HG03354 (cell line): Measurements from ENCODE around the gene MEGF11.
A peak's percentile ranks its signal among the peaks of the same experiment; 100 is the strongest.
"Not testable (repeated sequence)": the region's sequence is repeated elsewhere in the genome, so short reads cannot be mapped to it uniquely, and the experiment has no call there.

Source experiments
- ATAC-seq: cut with Tn5 transposase; IDR thresholded peaks from one replicate; pipeline ENCODE4 v1.9.1; 2021; ENCODE audit warnings: mild to moderate bottlenecking; ENCODE audit not compliant: unreplicated experiment, poor library complexity, severe bottlenecking

Gene MEGF11

DNA sequence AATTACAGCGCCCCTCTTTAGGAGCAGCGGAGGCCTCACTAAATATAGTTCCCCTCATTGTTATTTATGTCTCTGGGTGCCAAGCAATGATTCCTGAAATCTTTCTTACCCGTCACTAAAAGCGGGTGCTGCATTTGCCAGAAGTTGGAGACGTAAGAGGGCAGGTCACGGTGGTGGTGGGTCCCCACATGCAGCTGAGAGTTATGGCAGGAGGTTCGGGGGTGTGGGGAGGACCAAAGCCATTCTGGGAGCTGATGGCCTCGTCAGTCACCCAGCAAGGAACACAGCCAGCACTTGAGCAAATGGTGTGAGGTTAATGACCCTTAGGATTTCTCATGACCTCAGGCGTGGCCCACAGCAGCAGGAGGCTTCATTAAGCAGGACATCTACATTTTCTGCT is 255.1 kb downstream of the MEGF11 start:
- ATAC-seq = no peak

DNA sequence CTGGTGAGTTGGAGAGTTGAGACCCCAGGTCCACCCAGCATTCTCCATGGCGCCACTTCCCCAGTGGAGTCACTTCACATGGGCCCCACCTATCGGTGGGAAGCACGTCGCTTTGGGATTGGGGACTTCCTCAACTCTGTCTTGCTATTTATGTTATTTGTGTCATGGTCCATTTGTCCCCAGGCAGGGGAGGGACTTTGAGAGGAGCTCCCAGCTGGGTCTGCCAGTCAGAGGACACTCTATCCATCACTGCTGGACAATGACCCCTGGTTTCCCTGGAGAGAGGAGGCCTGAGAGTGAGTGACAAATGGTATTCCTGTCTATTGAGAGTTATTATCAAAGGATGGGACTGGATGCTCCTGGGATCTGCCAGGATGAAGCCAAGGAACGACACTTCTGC is 256.6 kb downstream of the MEGF11 start:
- ATAC-seq = no peak

GRCh38 chr15:65994832-65995231 is 258.7 kb downstream of the MEGF11 start:
- ATAC-seq = no peak

DNA sequence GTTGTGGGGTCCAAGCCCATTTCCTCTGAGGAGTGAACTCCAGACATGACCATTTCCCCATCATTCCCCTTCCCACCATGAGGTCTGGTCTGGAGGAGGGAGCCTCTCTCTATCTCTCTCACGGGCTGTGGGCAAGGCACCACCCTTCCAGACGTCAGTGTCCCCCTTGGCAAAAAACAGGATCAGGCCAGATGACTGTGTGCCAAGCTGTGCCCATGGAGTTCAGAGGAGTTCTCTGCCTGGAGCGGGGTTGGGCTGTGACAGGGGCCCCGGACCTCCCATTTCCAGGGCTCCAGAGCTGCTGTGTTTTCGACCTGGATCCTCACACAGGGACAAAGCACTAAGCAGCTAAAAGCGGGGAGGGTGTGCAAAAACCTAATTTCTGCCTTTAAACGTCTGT is 259.8 kb downstream of the MEGF11 start:
- ATAC-seq = no peak

GRCh38 chr15:65993236-65993635 is 260.3 kb downstream of the MEGF11 start:
- no peak for ATAC-seq

- ATAC-seq = no peak
Observed at GRCh38 chr15:65991721-65992483, 261.6 kb downstream of the MEGF11 start.

DNA sequence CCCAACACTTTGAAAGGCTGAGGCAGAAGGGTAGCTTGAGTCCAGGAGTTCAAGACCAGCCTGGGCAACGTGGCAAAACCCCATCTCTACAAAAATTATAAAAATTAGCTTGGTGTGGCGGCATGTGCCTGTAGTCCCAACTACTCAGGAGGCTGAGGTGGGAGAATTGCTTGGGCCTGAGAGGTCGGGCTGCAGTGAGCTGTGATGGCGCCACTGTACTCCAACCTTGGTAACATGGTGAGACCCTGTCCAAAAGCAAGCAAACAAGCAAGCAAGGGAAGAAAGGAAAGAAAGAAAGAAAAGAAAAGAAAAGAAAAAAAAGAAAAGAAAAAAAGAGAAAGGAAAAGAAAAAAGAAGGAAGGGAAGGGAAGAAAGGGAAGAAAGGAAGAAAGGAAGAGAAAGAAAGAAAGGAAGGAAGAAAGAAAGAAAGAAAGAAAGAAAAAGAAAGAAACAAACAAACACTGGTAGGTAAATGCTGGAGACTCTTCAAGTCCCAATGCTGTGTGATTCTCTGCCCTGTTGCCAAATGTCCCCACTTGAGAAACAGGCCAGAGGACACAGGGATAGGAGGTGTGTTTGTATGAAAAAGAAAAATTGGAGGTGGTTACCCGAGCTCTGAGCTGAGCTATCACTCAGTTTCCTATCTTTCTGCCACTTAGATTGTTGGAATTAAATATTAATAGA is 263.1 kb downstream of the MEGF11 start:
- no peak for ATAC-seq

- no peak for ATAC-seq
Observed at GRCh38 chr15:65987100-65987499, 266.4 kb downstream of the MEGF11 start.

- ATAC-seq = no peak
Observed at GRCh38 chr15:65986416-65986815, 267.1 kb downstream of the MEGF11 start.

GRCh38 chr15:65985387-65985786 is 268.2 kb downstream of the MEGF11 start:
- no peak for ATAC-seq

GRCh38 chr15:65982627-65983322 is 270.8 kb downstream of the MEGF11 start:
- no peak for ATAC-seq

DNA sequence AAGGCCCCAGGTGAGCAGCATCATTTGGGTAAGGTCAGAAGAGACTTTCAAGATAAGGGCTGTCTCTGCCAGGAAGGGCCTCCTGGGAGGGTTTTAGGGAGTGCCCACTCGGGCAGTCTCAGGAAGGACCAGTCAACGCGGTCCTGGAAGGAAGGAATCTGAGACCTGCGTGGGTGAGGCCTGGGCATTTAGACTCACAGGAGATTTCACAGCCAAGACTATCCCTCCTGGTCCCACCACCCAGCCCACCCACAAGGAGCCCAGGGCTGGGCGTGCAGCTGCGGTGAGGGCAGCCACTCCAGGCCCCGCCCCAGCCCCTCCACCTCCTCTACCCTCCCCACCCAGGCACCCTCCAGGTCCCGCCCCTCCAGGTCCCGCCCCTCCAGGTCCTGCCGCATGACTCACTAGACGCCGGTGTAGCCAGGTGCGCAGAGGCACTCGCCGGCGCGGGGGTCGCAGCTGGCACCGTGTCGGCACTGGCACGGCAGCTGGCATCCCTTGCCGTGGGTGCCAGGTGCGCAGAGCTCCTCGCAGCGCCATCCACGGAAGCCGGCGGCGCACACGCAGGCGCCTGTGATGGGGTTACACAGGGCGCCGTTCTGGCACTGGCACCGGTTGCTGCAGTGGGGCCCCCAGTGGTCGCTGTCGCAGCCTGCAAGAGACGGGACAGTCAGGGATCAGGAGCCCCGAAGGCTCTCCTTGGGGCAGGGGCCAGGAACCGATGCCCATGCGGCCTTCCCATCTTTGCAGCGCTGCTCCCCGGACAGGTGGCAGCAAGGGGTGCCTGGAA is 271.5 kb downstream of the MEGF11 start:
- ATAC-seq = peak; percentile 86

DNA sequence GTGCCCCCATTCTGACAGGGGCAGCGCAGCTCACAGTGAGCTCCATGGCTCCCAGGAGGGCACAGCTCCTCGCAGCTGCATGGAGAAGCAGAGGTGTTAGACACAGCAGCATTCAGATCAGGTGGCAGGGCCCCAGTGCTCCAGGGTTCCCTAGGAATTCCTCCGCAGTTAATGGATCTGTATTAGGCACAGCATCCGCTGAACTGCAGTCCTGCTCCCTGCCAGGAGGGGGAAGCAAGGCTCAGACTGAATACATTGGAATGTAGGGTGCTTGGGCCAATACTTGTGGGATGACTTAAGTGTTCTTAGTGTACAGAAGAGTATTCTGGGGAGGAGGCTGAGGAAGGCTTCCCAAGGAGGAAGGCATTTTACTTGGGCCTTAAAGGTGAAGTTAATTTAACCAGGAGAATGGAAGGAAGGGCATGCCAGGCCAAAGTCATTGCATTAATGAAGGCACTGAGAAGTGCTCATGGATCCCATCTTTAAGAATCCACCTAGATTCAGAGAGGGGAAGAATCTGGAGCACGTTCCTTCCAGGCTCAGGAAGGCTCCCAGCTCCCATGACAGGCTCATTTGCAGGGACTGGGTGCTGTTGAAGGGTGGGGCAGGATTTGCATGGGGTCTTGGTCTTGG is 272.6 kb downstream of the MEGF11 start:
- ATAC-seq = no peak

DNA sequence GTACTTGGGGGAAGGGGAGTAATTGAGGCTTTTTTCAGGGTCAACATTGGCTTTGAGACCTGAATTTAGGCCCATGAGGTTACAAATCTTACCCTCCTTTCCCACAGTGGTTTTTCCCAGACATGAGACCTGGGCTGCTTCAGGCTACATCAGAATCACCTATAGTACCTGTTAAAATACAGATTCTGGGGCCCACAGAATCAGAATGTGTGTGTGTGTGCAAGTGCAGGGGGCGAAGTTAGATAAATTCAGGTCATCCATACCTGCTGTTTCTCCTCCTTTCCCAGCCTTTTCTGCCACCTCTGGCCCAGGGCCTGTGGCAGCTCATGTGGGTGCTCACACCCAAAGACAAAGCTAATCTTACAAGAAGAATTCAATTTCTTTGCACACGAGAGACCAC is 273.7 kb downstream of the MEGF11 start:
- ATAC-seq = no peak

GRCh38 chr15:65979316-65979715 is 274.2 kb downstream of the MEGF11 start:
- ATAC-seq = no peak

DNA sequence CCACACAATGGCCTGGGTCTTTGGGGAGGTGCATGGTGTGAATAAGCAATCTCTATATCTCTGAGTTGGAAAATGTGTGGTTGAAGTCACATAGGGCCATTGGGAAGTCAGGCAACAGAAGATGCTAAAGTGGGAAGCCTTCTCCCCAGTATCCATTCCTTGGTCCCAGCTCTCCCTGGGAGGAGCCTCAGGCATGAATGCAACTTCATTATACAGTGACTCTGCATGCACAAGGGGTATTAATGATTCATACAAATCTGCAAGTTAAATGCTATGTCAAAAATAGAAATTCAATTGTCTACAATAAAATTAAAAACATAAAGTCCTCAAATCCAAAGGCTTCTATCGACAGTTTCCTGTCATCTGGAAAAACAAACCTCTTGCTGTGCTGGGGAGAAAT is 275.4 kb downstream of the MEGF11 start:
- ATAC-seq = no peak

DNA sequence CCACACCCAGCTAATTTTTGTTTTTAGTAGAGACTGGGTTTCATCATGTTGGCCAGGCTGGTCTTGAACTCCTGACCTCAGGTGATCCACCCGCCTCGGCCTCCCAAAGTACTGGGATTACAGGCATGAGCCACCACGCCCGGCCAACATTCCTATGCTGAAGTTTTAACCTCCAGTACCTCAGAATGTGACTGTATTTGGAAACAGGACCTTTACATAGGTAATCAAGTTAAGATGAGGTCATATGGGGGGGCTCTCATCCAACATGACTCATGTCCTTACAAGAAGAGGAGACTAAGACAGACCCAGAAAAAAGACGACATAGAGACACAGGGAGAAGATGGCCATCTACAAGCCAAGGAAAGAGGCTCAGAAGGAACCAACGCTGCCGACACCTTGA is 277.4 kb downstream of the MEGF11 start:
- not testable (repeated sequence) for ATAC-seq

- ATAC-seq = no peak
Observed at GRCh38 chr15:65971741-65971995, 281.9 kb downstream of the MEGF11 start.

- no peak for ATAC-seq
Observed at GRCh38 chr15:65970937-65971740, 282.4 kb downstream of the MEGF11 start.
